HG03039 (cell line): ENCODE measurements around the gene PPP1R36.
"Not testable (repeated sequence)": the region's sequence is repeated elsewhere in the genome, so short reads cannot be mapped to it uniquely, and the experiment has no call there.

ENCODE experiments used
- ATAC-seq: cut with Tn5 transposase; IDR thresholded peaks from one replicate; pipeline ENCODE4 v1.9.1; 2021; ENCODE audit warnings: mild to moderate bottlenecking, moderate library complexity; ENCODE audit not compliant: unreplicated experiment

PPP1R36 gene

DNA sequence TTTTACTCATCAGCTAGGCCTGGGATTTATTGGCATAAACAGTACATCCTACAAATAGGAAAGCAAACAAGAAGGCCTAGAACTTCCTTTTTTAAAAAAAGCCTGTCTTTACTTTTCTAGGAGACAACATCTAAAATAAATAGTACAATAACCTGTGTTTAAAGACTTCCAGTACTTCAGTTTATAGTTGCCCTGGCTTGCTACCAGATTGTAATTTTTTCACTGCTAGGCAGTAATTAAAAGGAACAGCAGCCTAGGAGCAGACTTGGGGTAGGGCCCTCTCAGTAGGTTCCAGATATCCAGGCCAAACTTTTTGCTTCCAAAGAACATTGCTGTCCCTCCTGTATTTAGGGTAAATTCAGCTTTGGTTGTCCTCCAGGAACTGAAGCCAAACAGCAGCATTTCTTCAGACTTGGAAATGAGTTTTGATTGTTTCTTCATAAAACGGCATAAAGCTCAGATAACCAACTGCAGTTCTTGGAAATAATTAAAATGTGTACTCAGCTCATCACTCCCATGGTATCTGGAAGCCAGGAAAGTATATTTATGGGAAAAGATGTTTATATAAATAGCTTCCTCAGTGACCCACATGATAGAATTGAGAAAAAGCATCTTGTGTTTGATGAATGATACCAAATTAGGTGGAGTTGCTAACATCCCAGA, 61.7 kb downstream of the PPP1R36 start:
- no peak for ATAC-seq

DNA sequence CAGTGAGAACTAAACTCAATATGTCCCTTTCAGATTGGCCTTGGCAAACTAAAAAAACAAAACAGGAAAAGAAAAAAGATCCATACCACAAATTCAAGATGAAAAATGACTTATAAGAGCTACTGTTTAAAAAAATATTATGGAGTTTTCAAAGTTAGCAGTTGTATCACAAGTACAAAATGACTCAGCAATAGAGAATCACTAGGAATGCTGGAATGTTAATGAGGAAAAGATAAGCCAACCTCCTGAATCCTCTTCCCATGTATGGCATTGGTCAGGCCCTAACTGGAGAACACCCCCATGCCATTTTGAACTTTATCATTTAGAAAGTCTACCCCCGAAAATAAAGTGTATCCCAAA, 62.2 kb downstream of the PPP1R36 start:
- ATAC-seq, result no peak

DNA sequence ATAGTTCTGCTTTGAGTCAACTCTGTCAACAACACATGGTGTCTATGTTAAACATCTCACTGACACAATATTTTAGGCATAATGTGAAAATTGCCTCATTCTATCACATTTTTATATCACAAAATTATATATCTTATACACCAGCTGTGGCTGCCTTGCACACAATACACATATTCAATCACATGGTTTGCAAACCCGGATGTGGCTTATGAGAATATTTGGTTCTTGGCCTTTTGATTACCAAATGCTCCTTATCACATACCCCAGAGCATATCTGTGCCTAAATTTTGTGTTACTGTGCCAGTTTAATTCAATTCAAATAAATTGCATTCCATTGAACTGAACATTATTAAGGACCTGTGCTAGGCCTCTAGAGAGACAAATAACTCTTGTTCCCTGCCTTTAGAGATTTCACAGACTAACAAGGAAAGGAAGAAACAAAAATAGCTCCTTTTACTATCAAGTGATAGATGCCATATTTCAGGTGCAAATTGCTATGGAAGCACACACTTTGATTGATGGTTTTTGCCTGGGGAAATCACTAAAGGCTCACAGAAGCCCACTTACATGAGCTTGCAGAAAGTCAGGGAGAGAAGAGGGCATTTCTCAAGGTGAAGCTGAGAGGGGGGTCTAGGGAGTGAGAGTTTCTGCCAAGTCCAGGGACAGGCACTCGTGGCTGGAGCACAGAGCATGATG, 63.4 kb downstream of the PPP1R36 start:
- no peak for ATAC-seq

DNA sequence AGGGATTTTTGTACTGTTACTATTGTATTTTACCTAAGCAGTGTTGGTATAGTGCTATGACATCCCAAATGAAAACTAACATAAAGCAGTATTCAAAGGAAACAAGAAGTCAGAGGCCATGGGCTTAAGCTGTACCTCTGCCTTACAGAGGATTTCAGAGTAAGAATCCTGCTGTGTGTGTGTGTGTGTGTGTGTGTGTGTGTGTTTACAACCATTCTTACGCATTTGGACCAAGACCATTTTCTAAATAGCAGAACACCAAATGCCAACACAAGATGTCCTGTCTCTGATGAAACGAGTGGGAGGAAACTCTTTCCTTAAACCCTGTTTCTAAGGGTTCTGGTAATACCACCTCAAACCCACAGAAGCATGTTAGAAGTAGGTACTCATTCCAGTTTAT, 64.4 kb downstream of the PPP1R36 start:
- no peak for ATAC-seq

DNA sequence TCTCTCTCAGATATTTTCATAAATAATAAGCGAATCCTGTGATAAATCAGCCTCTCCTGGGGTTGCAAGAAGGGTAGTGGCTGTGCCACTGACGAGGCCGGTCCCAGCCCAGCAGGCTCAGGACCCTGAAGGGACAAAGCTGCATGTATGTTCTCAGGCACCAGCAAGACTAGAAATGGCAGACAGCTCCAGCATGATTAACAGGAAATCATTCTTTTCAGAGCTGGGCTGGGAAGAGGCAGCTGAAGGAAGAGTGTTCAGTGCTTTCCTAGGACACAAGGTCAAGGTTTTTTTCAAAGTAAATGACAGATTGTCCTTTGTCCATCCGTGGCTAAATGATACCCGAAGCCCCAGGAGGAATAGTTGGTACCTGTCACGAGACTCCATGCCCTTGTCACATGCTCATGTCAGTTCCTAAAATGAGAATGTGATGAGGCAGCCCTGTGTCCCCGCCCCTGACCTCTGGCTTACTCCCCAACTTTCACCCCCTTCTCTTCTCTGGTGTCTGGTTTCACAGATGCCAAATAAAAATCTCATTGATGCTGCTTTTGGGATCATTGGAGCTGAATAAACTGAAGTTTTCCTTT, 65.1 kb downstream of the PPP1R36 start:
- ATAC-seq, result no peak

DNA sequence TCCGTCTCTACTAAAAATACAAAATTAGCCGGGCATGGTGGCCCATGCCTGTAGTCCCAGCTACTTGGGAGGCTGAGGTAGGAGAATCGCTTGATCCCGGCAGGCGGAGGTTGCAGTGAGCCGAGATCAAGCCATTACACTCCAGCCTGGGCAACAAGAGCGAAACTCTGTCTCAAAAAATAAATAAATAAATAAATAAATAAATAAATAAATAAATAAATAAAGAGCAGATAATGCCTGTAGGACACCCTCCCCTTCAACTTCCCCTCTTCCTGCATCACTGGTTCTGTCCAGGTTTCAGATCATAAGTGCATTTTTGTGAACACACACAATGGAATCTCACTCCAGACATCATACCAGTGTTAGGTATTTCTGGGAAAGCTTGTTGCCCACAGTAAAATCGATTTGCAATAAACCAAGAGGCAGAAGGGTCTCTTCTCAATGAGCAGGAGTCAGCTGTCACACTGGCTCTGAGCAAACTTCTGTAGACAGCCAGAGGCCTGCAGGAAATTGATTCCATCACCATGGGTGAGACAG, 68.2 kb downstream of the PPP1R36 start:
- not testable (repeated sequence) for ATAC-seq

DNA sequence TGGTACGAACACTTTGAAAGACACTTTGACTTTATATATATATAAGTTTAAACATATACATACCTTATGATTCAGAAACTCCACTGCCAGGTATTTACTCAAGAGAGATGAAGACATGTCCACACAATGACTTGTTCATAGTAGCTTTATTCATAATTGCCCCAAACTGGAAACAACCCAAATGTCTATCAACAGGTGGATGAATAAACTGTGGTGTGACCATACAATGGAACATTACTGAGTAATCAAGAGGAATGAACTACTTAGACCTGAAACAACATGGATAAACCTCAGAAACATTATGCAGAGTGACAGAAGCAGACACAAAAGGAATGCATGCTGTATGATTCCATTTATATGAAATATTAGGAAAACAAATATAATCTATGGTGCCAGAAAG, 71.1 kb downstream of the PPP1R36 start:
- no peak for ATAC-seq

DNA sequence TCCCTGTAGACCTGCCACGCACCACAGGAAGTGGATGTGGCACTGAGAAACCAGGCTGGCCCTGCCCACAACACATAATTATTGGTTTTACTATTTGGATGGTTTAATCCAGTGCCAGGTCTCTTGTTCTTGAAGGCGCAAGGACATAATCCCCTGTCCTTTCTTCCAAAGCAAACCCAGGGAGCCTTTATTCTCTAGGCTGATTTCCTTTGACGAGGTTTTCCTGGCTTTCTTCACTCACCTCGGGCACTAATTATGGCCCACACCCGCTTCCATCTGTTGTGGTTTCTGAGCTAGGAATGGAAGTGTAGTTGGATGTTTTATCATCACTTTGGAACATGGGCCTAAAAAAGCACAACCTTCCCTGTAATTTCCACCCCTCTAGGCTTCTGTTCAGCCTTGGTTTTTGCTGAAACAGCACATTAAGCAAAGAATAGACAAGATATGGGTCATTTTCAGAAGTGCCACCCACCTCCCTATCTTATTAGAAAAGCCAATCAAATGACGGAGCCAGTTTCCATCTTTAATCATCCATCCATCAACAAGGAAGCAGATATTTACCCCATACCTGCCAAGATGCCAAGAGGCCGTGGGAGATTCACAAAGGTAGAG, 73.9 kb downstream of the PPP1R36 start:
- ATAC-seq, result no peak

DNA sequence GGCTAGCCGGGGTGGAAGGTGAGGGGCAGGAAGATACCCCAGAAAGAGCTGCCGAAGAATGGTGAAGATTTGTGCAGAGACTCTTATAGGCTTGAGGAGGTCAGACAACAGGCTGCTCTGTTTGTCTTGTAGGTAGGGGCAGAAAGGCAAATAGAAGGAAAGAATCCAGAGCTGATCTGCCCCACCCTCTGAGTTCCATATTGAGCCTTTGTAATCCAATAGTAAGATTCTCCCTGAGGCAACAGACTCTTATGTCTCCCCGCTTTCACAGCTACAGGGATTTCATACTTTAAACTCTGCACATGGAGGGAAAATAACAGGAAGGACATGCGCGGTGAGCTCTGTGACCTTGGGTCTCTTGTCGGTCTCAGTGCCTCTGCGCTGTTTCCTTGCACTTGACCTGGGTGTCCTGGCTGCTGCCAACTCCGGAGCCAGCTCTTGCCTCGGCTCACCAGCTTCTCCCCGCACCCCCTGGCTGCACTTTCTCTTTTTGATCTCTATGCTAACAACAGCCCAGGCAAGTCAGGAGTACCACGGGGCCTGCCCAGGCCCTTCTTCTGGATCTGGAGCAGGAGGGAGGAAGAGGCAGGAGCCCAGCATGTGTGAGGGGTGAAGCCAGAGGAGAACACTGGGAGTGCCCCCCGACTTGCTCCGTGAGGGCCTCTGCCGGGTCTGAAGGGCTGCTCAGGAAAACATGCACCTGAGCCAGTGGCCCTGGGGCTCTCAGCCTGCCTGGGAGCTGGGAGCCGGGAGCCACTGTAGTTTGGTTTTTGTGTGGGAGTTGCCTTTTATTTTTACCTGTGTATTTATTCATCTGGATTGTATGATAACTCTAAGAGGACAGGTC, 75.8 kb downstream of the PPP1R36 start:
- no peak for ATAC-seq

DNA sequence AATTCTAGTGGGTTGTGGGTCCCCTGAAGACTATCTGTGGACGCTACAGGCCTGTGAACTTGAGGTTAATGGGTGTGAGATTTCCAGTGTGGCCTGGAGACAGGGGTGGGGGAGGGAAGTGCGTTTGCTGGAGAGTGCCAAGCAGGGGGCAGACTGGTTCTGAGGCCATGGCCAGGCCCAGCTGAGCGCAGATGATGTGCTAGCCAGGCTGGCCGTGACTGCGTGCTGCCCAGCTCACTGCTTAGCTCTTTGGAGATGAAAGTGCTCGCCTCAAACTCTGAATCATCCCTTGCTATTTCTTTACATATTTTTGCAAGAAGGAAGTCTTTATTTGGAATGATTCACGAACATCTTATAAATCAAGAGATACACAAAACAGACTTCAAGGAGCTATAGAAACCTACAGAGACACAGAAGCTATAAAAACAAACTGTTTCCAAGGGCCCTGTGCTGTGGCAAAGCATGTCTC, 79.2 kb downstream of the PPP1R36 start:
- no peak for ATAC-seq

DNA sequence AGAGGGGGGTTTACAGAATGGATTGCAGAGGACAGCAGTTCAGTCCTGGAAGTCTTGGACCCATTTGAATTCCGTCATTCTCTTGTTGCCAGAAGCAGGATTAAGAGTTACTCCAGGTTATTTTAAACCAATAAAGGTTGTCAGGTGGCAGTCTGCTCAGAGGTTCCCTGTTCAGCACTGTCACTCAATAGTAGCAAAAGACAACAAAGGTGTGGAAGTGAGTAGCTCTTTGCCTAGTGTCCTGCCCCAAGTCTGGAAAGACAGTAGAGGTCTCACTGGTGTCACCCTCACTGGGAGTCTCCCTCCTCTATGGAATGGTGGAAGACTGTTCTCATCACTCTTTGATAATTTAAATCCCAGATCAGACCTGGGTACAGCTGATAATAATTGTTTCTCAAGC, 81.0 kb downstream of the PPP1R36 start:
- ATAC-seq, result no peak

DNA sequence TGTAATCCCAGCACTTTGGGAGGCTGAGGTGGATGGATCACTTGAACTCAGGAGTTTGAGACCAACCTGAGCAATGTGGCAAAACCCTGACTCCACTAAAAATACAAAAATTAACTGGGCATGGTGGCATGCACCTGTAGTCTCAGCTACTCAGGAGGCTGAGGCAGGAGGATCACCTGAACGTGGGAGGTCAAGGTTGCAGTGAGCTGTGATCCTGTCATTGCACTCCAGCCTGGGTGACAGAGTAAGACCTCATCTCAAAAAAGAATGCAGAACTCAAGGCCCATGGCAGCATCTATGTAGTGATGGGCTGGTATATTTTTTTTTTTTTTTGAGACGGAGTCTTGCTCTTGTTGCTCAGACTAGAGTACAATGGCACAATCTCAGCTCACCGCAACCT, 81.5 kb downstream of the PPP1R36 start:
- ATAC-seq, result not testable (repeated sequence)

DNA sequence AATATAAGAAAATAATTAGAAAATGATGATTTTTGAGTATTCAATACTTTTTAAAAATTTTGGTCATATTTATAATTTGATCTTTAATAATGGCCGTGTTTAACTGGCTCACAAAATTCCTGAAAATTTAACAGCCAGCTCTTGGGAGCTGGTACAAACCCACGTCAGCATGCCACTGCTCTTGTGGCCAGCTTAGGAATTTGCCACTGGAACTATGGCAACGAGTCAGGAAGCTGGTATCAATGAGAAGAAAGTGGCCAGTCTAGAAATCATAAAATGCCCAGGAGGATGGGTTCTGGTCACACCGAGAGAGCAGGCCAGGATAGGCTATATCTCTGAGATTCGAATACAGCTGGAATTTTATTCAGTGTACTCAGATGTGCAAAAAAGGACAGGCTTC, 82.3 kb downstream of the PPP1R36 start:
- ATAC-seq, result no peak

DNA sequence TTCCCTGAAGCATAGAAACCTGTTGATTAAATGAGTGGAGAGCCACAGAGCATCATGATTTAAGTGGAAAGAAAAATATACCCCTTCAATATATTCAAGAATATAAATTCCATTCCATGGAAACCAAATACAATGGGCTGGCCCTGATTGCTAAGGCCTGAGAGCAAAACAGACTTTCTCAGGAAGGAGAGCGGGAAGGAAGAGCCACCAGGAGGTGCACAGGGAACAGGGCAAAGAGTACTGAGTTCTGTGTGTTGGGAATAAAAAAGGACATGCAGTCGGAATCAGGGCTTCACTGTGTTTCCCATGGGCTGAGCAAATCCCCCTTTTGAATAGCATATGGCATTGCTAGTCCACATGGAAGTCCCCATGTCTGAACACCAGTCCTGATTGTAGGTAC, 84.8 kb downstream of the PPP1R36 start:
- ATAC-seq, result no peak

DNA sequence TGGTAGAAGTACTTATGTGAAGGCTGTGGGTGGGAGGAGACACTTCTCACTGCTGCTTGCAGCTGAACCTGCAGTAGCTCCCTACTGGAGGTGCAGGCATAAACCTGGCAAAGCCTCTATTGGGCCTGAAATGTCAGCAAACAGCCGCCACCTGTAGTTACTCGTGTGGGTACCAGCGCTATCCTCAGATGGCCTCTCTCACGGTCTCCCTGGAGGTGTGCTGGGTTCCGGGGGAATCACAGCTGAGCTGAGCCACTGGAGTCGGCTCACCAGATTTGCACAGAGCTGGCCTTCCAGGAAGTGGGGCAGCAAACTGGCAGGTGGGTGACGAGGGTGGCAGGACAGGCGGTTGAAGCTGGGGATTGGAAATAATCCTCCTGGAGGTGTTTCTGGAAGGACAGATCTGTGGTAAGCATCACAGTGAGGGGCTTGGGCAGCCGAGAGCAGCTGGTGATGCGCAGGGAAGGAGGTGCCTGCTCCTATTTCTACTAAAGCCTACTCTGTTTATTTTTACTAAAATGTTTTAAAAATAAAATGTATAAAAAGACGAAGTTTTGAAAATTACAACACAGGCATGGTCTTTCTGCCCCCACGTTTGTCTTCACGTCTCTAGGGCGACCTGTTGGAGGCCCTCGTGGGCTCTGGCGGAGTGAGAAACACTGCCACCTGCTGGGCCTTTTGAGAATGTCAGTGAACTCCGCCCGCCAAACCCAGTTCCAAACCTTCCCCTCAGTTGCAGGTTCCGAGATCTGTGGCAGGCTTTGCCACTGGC, 86.6 kb downstream of the PPP1R36 start:
- peak; percentile 65 for ATAC-seq

DNA sequence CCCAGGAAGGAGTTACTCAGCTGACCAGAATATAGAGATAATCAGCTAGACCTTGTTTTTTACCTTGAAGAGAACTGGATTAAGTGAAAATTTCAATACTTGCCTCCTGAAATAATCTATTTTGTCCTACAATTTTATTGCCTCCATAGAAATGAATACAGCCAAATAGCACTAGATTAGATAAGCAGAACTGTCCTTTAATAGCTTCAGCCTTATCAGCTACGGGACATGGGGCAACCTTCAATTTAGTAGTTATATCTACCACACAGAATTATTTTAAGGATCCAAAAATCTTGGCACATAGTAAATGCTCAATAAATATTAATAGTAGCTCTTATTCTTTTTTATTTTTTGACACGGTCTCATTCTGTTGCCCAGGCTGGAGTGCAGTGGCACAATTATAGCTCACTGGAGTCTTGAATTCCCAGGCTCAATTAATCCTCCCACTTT, 87.2 kb downstream of the PPP1R36 start:
- ATAC-seq, result no peak

DNA sequence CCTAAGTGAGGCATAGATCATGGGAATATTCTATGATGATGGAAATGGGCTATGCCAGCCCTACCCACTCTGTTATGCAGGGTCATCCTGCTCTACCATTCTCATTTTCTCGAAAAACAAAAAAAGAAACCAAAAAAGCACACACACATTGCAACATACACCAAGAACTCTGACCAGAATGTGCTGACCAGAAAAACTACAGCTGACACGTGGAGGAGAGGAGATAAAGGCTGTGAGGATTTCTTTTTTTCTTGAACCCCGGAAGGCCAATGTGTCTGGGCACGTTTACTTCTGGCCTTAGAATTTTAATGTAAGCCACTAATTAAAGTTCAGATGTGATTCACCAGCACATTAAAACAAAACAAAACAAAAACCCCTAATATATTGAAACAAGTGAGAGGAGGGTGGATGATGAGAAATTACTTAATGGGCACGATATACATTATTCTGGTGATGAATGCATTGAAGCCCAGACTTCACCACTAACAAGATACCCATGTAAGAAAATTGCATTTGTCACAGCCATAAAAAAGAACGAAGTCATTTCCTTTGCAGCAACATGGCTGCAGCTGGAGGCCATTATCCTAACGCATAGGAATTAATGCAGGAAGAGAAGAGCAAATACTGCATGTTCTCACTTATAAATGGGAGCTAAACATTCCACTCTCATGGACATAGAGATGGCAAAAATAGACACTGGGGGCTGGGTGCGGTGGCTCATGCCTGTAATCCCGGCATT, 88.1 kb downstream of the PPP1R36 start:
- ATAC-seq, result no peak

DNA sequence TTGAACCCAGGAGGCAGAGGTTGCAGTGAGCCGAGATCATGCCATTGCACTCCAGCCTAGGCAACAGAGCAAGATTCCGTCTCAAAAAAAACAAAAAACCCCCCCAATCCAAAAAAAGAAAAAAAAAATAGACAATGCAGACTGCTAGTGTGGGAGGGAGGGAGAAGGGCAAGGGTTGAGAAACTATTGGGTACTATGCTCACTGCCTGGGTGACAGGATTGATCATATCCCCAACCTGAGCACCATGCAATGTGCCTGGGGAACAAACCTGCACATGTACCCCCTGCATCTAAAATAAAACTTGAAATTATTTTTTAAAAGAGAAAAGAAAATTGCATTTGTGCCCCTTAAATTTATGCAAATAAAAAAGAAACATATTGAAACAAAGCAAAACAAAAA, 88.9 kb downstream of the PPP1R36 start:
- ATAC-seq, result no peak
